Esophagus (tissue), 2 donors: ENCODE measurements around the gene VASH2. TPM values are rescaled to one million over a fixed set of nuclear protein-coding genes. Genes with fewer than 3 reads are reported as not detected.
A peak's percentile ranks its signal among the peaks of the same experiment; 100 is the strongest.

Experiments used
- H3K27ac ChIP-seq, 2 donors: one replicate each; pipeline ENCODE4 v1.5.1; 2013; ENCODE audit warnings: low read depth in 2 of 2, mild to moderate bottlenecking in 2 of 2, inconsistent platforms in 1 of 2, low read length in 1 of 2, moderate library complexity in 1 of 2
- H3K27me3 ChIP-seq, 2 donors: one replicate each; pipeline ENCODE4 v1.6.1; 2013; ENCODE audit warnings: low read length in 2 of 2, control low read depth in 1 of 2, mild to moderate bottlenecking in 1 of 2; ENCODE audit not compliant: insufficient read depth in 2 of 2, control insufficient read depth in 1 of 2
- H3K36me3 ChIP-seq, 2 donors: one replicate each; pipeline ENCODE4 v1.6.1; 2013; ENCODE audit warnings: low read length in 1 of 2; ENCODE audit not compliant: control insufficient read depth in 2 of 2, insufficient read depth in 2 of 2
- H3K4me1 ChIP-seq, 2 donors: one replicate each; pipeline ENCODE4 v1.6.1; 2013; ENCODE audit warnings: low read length in 1 of 2; ENCODE audit not compliant: control insufficient read depth in 2 of 2, insufficient read depth in 2 of 2
- H3K4me3 ChIP-seq, 2 donors: one replicate each; pipeline ENCODE4 v1.5.1; 2013; ENCODE audit warnings: low read length in 2 of 2, mild to moderate bottlenecking in 2 of 2, low read depth in 1 of 2, moderate library complexity in 1 of 2
- H3K9me3 ChIP-seq, 2 donors: one replicate each; pipeline ENCODE4 v1.6.1; 2013; ENCODE audit warnings: mild to moderate bottlenecking in 2 of 2, low read depth in 1 of 2, low read length in 1 of 2, moderate library complexity in 1 of 2; ENCODE audit not compliant: control insufficient read depth in 2 of 2, insufficient read depth in 1 of 2
- WGBS, 2 donors: extraction: QIAGEN DNeasy Blood & Tissue Kit; methylation state at CpG; one replicate each; pipeline ENCODE4 v1.1.7; 2013; 5-methylcytosine and 5-hydroxymethylcytosine counted together
- polyA plus RNA-seq, 2 donors: library from polyadenylated mRNA; stranded (reverse); fragments of 200-250 nt; gene quantifications; one replicate each; pipeline ENCODE4 v1.2.3, GENCODE V29; 2013
- donor health status: healthy with polysubstance abuse.
- donor health status: Bipolar disorder and iron deficiency.

Gene VASH2
- polyA plus RNA-seq, 2 donors: 0.24 to 0.33 TPM

DNA sequence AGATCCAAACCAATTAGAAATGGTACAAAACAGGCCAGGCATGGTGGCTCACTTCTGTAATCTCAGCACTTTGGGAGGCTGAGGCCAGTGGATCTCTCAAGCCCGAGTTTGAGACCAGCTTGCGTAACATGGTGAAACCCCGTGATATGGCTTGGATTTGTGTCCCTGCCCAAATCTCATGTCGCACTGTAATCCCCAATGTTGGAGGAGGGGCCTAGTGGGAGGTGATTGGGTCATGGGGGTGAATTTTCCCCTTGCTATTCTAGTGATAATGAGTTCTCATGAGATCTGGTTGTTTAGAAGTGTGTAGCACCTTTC, 7.0 kb upstream of the VASH2 start:
- Histone ChIP-seq H3K27me3 (no peaks in the 10 kb centered on the region), H3K4me1 (no peaks in the 10 kb centered on the region), H3K27ac (no peak overlapping the region), H3K4me3 (no peak overlapping the region), H3K36me3 (no peaks in the 10 kb centered on the region), H3K9me3 (no peaks in the 10 kb centered on the region)
- 79 to 87% methylated on average over 4 of the region's 4 CpGs for WGBS, 2 donors

DNA sequence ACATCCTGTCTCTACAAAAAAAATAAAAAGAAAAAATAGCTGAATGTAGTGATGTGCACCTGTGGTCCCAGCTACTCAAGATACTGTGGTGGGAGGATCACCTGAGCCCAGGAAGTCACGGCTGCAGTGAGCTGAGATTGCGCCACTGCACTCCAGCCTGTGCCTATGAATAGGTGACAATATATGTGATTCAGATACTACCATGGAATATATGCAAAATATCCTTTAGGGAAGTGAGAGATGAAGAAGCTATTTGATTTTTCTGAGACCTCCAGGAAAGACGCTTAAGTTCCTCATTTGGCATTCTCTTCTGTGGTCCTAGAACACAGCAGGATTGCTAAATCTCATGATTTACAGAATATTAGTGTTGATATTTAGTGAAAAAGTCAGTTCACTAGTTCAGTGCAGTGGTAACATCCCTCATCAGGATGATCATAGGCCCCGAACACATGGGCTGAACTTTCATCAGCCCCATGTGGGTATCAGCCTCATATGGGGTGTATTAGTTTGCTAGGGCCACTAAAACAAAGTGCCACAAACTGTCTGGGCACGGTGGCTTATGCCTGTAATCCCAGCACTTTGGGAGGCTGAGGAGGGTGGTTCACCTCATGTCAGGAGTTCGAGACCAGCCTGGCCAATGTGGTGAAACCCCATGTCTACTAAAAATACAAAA, 6.0 kb upstream of the VASH2 start:
- H3K4me3 ChIP-seq: no peak overlapping the region
- no peaks in the 10 kb centered on the region for H3K4me1 ChIP-seq
- no peak overlapping the region for H3K27ac ChIP-seq
- WGBS, 2 donors: 87 to 88% methylated on average over 6 of the region's 6 CpGs
- no peaks in the 10 kb centered on the region for H3K27me3 ChIP-seq
- no peaks in the 10 kb centered on the region for H3K36me3 ChIP-seq
- H3K9me3 ChIP-seq: no peaks in the 10 kb centered on the region

DNA sequence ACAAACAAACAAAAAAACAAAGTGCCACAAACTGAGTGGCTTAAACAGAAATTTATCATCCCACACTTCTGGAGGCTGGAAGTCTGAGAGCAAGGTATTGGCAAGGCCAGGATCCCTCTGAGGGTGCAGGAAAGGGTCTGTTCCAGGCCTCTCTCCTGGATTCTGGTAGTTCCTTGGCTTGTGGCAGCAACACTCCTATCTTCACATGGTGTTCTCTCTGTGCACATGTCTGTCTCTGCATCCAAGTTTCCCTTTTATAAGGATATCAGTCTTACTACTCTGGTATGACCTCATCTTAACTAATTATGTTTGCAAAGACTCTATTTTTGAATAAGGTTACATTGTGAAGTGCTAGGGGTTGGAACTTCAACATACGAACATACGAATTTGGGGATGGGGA, 5.3 kb upstream of the VASH2 start:
- Histone ChIP-seq H3K27ac (no peak overlapping the region), H3K36me3 (no peaks in the 10 kb centered on the region), H3K4me3 (no peak overlapping the region), H3K9me3 (no peaks in the 10 kb centered on the region), H3K4me1 (peaks cover 0 to 2% of the 10 kb centered on the region in 2 donors), H3K27me3 (no peaks in the 10 kb centered on the region)
- WGBS, 2 donors: 74 to 91% methylated on average over 2 of the region's 2 CpGs

GRCh38 chr1:212945463-212946160, 4.7 kb upstream of the VASH2 start:
- H3K27ac ChIP-seq: no peak overlapping the region
- H3K9me3 ChIP-seq: no peaks in the 10 kb centered on the region
- H3K4me1 ChIP-seq: peaks cover 0 to 4% of the 10 kb centered on the region in 2 donors
- 85 to 86% methylated on average over 4 of the region's 4 CpGs for WGBS, 2 donors
- no peak overlapping the region for H3K4me3 ChIP-seq
- no peaks in the 10 kb centered on the region for H3K36me3 ChIP-seq
- no peaks in the 10 kb centered on the region for H3K27me3 ChIP-seq

- H3K36me3 ChIP-seq: no peaks in the 10 kb centered on the region
- H3K27ac ChIP-seq: no peak overlapping the region
- no peaks in the 10 kb centered on the region for H3K9me3 ChIP-seq
- no peaks in the 10 kb centered on the region for H3K27me3 ChIP-seq
- peaks cover 4% of the 10 kb centered on the region in 2 donors for H3K4me1 ChIP-seq
- no peak overlapping the region for H3K4me3 ChIP-seq
Observed at GRCh38 chr1:212946872-212947271, 3.5 kb upstream of the VASH2 start.

GRCh38 chr1:212949771-212950170, 570 bp upstream of the VASH2 start:
- 33 to 35% methylated on average over 2 of the region's 2 CpGs for WGBS, 2 donors
- H3K4me3 ChIP-seq: peak overlapping the region in 1 of 2 donors; percentile 52
- H3K27me3 ChIP-seq: no peaks in the 10 kb centered on the region
- H3K9me3 ChIP-seq: no peaks in the 10 kb centered on the region
- H3K36me3 ChIP-seq: no peaks in the 10 kb centered on the region
- no peak overlapping the region for H3K27ac ChIP-seq
- H3K4me1 ChIP-seq: peaks cover 4% of the 10 kb centered on the region in 2 donors

DNA sequence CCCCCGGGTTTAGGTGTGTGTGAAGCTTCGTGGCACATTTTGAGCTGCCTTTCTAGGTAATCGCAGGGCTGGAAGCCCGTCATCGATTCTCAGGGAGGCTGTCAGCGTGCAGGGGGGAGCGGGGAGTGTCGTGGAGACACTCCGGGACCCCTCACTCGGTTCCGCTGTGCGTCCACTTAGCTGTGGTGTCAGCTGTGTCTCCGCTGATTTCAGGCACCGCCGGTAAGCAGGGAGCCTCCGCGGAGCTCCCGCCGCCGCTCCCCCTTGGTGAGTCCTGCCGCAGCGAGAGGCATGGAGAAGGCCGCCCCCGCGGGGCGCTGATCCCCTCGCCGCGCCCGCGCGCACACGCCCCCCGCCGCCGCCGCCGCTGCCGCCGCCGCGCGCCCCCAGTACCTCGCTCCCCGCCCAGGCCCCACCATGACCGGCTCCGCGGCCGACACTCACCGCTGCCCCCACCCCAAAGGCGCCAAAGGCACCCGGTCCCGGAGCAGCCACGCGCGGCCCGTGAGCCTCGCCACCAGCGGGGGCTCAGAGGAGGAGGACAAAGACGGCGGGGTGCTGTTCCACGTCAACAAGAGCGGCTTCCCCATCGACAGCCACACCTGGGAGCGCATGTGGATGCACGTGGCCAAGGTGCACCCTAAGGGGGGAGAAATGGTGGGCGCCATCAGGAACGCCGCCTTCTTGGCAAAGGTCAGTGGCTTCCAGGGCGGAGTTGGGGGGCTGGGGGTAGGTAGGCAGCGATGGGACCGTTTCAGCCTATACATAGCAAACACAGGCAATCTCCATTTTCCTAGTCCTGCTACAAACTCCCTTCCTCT, 995 bp downstream of the VASH2 start:
- 5 to 7% methylated on average over 57 to 72 of the region's 72 CpGs for WGBS, 2 donors
- Histone ChIP-seq H3K27ac (no peak overlapping the region), H3K9me3 (no peaks in the 10 kb centered on the region), H3K36me3 (no peaks in the 10 kb centered on the region), H3K4me1 (peaks cover 4% of the 10 kb centered on the region in 2 donors), H3K4me3 (peak overlapping the region; percentile 42 to 52), H3K27me3 (no peaks in the 10 kb centered on the region)

DNA sequence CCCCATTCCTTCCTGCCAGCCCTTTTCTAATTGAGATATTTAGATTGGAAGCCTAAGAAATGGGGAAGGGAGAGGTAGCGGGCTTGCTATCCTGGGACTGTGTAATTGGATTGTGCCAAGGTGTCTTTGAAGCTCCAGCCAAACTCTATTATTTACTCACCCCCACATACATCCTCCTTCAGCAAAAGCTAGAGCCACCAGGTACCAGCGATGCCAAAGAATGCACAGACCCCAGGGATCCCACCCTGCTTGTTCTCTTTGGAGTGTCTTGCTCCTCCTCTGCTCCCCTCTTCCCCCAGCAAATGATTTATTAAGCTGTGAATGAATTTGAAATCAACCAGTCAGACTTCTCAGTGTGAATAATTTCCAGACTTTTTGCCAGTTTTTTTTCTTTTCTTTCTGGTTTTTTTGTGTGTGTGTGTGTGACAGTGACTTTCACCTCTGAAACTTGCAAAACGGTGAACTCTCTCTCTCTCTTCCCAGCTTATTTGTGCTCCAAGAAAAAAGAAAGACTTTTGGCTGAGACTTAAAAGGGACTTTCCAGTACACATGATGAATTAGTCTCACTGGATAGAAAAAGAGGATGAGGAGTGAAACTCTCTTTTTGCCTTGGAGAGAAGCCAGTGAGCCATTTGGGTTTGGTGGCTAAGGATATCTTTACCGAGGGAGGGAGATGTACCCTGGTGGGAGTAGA, 1.8 kb downstream of the VASH2 start:
- no peaks in the 10 kb centered on the region for H3K27me3 ChIP-seq
- no peaks in the 10 kb centered on the region for H3K9me3 ChIP-seq
- peak overlapping the region in 1 of 2 donors; percentile 5 for H3K27ac ChIP-seq
- no peak overlapping the region for H3K4me3 ChIP-seq
- H3K4me1 ChIP-seq: peaks cover 4% of the 10 kb centered on the region in 2 donors
- WGBS, 2 donors: 25 to 30% methylated on average over 4 of the region's 4 CpGs
- H3K36me3 ChIP-seq: no peaks in the 10 kb centered on the region

GRCh38 chr1:212952641-212952976, 2.3 kb downstream of the VASH2 start:
- H3K9me3 ChIP-seq: no peaks in the 10 kb centered on the region
- H3K27ac ChIP-seq: peak overlapping the region in 1 of 2 donors; percentile 5
- H3K4me3 ChIP-seq: no peak overlapping the region
- no peaks in the 10 kb centered on the region for H3K36me3 ChIP-seq
- no peaks in the 10 kb centered on the region for H3K27me3 ChIP-seq
- H3K4me1 ChIP-seq: peaks cover 4% of the 10 kb centered on the region in 2 donors
- WGBS, 2 donors: 50 to 55% methylated on average over 8 of the region's 8 CpGs
